Astrocyte (in vitro differentiated cells and primary cell): ENCODE measurements around the gene MYBPHL. TPM values are rescaled to one million over a fixed set of nuclear protein-coding genes. Genes with fewer than 3 reads are reported as not detected.
A peak's percentile ranks its signal among the peaks of the same experiment; 100 is the strongest.

Experiments
- DNase-seq: peaks from one replicate; pipeline ENCODE4 v3.0.0-alpha.2; 2010; ENCODE audit warnings: low read depth
- FAIRE-seq: peaks from 2 replicates; lab custom pipeline; 2011; peaks lifted over from hg19 to GRCh38; lab: Jason Lieb, UNC
- H2AFZ ChIP-seq: 2 replicates; pipeline ENCODE4 v1.6.0; 2012; ENCODE audit warnings: low read depth, low read length, inconsistent platforms
- H3K27ac ChIP-seq: 2 replicates; pipeline ENCODE4 v1.5.1; 2011; ENCODE audit warnings: low read depth, low read length, inconsistent platforms
- H3K27me3 ChIP-seq: 2 replicates; pipeline ENCODE4 v1.6.0; 2011; ENCODE audit warnings: low read length, inconsistent platforms; ENCODE audit not compliant: insufficient read depth
- H3K36me3 ChIP-seq: 2 replicates; pipeline ENCODE4 v1.5.1; 2011; ENCODE audit warnings: low read length, inconsistent platforms; ENCODE audit not compliant: insufficient read depth
- H3K4me1 ChIP-seq: 2 replicates; pipeline ENCODE4 v1.5.1; 2011; ENCODE audit warnings: low read length, inconsistent platforms; ENCODE audit not compliant: insufficient read depth
- H3K4me2 ChIP-seq: 2 replicates; pipeline ENCODE4 v1.6.0; 2012; ENCODE audit warnings: low read length, inconsistent platforms
- H3K4me3 ChIP-seq: 2 replicates; pipeline ENCODE4 v1.5.1; 2011; ENCODE audit warnings: low read depth, mild to moderate bottlenecking, low read length, inconsistent platforms; ENCODE audit not compliant: insufficient read depth
- H3K79me2 ChIP-seq: 2 replicates; pipeline ENCODE4 v1.6.0; 2012; ENCODE audit warnings: mild to moderate bottlenecking, low read length, inconsistent platforms; ENCODE audit not compliant: insufficient read depth
- H3K9ac ChIP-seq: 2 replicates; pipeline ENCODE4 v1.6.0; 2012; ENCODE audit warnings: mild to moderate bottlenecking, low read length, inconsistent platforms
- H3K9me3 ChIP-seq: 2 replicates; pipeline ENCODE4 v1.5.1; 2012; ENCODE audit warnings: low read depth, mild to moderate bottlenecking, low read length, inconsistent platforms; ENCODE audit not compliant: insufficient read depth
- H4K20me1 ChIP-seq: 2 replicates; pipeline ENCODE4 v1.6.0; 2012; ENCODE audit warnings: low read length, inconsistent platforms; ENCODE audit not compliant: insufficient read depth
- H3K27ac Mint-ChIP-seq: one replicate; pipeline ENCODE4 v1.8.0; 2021; ENCODE audit warnings: mild to moderate bottlenecking, mixed read lengths; ENCODE audit not compliant: unreplicated experiment
- H3K27me3 Mint-ChIP-seq: one replicate; pipeline ENCODE4 v1.8.0; 2021; ENCODE audit warnings: low read depth, mixed read lengths; ENCODE audit not compliant: unreplicated experiment
- H3K36me3 Mint-ChIP-seq: one replicate; pipeline ENCODE4 v1.8.0; 2021; ENCODE audit warnings: low read depth, mixed read lengths; ENCODE audit not compliant: unreplicated experiment
- H3K4me1 Mint-ChIP-seq: one replicate; pipeline ENCODE4 v1.8.0; 2021; ENCODE audit warnings: low read depth, mixed read lengths; ENCODE audit not compliant: unreplicated experiment
- H3K4me3 Mint-ChIP-seq: one replicate; pipeline ENCODE4 v1.8.0; 2021; ENCODE audit warnings: mild to moderate bottlenecking, moderate library complexity, mixed read lengths; ENCODE audit not compliant: unreplicated experiment
- H3K9me3 Mint-ChIP-seq: one replicate; pipeline ENCODE4 v1.8.0; 2021; ENCODE audit warnings: mild to moderate bottlenecking, mixed read lengths; ENCODE audit not compliant: unreplicated experiment
- EZH2 ChIP-seq: IDR thresholded peaks from 2 replicates; pipeline ENCODE4 v1.6.1; 2012; ENCODE audit warnings: mild to moderate bottlenecking, low read length, inconsistent platforms; ENCODE audit not compliant: insufficient read depth
- total RNA-seq: library from RNA; stranded (reverse); gene quantifications from 2 replicates; pipeline ENCODE4 v1.2.1, GENCODE V29; 2021
- TF ChIP-seq, protein P1 (sequence below): IDR thresholded peaks from 2 replicates; pipeline ENCODE4 v1.5.1; 2011; ENCODE audit warnings: low read depth, mild to moderate bottlenecking, inconsistent platforms, low read length, moderate library complexity; ENCODE audit not compliant: insufficient read depth

The MYBPHL gene
- total RNA-seq, 1 donor from 2014 or later = not detected

DNA sequence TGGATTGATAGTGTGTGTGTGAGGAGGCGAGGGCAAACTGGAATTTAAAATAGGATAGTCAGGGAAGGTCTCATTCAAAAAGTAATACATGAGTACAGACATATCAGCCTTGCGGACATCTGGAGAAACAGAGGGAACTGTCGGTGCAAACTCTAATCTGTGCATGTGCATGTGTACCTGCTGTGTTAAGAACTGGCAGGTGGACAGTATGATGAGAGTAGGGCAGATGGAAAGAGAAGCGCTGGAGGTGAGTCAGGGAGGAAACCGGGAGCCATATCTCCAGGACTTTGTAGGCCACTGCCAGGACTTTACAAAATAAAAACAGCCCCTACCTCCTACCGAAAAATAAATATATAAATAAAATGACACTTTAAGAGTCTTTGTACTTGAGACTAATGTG, 31.3 kb upstream of the MYBPHL start:
- peaks cover 28% of the 10 kb centered on the region for H3K36me3 Mint-ChIP-seq
- FAIRE-seq = no peak

DNA sequence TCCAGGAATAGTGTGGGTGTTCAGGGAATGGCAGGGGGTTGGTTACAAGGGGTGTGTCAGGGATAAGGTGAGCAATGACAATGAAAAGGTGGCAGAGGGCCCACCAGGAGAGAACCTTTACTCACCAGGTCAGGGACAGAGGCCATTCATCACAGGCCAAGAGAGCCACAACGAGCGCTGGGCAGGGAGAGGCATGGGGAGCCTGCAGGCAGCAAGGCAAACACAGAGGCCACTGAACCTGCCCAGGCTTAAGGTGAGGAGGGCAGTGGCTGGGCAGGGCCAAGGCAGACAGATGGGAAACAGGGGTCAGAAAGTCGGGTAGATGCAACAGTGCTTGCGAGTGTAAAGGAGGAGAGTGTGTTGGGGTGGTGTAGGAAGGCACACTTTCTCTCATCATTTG, 28.3 kb upstream of the MYBPHL start:
- peaks cover 49% of the 10 kb centered on the region for H3K36me3 Mint-ChIP-seq
- FAIRE-seq (no peak), DNase-seq (no peak)
- H3K4me3 Mint-ChIP-seq = no peak overlapping the region
- Histone ChIP-seq H2AFZ (no peak overlapping the region), H3K4me2 (no peak overlapping the region), H3K36me3 (peaks cover 23% of the 10 kb centered on the region), H3K9ac (no peak overlapping the region), H3K9me3 (peaks cover 5% of the 10 kb centered on the region), H3K27me3 (no peaks in the 10 kb centered on the region), H3K27ac (no peak overlapping the region), H3K79me2 (no peaks in the 10 kb centered on the region), H4K20me1 (no peaks in the 10 kb centered on the region), H3K4me3 (no peak overlapping the region), H3K4me1 (no peaks in the 10 kb centered on the region)
- H3K4me1 Mint-ChIP-seq = no peaks in the 10 kb centered on the region
- no peak overlapping the region for H3K27ac Mint-ChIP-seq
- no peaks in the 10 kb centered on the region for H3K27me3 Mint-ChIP-seq
- H3K9me3 Mint-ChIP-seq = peaks cover 7% of the 10 kb centered on the region
- TF ChIP-seq EZH2 = no peak
- TF ChIP-seq, protein P1, sequence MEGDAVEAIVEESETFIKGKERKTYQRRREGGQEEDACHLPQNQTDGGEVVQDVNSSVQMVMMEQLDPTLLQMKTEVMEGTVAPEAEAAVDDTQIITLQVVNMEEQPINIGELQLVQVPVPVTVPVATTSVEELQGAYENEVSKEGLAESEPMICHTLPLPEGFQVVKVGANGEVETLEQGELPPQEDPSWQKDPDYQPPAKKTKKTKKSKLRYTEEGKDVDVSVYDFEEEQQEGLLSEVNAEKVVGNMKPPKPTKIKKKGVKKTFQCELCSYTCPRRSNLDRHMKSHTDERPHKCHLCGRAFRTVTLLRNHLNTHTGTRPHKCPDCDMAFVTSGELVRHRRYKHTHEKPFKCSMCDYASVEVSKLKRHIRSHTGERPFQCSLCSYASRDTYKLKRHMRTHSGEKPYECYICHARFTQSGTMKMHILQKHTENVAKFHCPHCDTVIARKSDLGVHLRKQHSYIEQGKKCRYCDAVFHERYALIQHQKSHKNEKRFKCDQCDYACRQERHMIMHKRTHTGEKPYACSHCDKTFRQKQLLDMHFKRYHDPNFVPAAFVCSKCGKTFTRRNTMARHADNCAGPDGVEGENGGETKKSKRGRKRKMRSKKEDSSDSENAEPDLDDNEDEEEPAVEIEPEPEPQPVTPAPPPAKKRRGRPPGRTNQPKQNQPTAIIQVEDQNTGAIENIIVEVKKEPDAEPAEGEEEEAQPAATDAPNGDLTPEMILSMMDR = no peak

More for the DNA sequence above, 31.3 kb upstream of the MYBPHL start:
- no peak overlapping the region for H3K27ac Mint-ChIP-seq
- TF ChIP-seq EZH2 = no peak
- TF ChIP-seq, protein P1 = no peak
- no peaks in the 10 kb centered on the region for H3K27me3 ChIP-seq
- no peak overlapping the region for H3K4me3 ChIP-seq
- H4K20me1 ChIP-seq = no peaks in the 10 kb centered on the region
- peaks cover 32% of the 10 kb centered on the region for H3K36me3 ChIP-seq
- H3K4me1 Mint-ChIP-seq = no peaks in the 10 kb centered on the region
- no peaks in the 10 kb centered on the region for H3K4me1 ChIP-seq
- no peaks in the 10 kb centered on the region for H3K79me2 ChIP-seq
- H3K9me3 ChIP-seq = no peaks in the 10 kb centered on the region
- H3K9ac ChIP-seq = no peak overlapping the region
- no peaks in the 10 kb centered on the region for H3K27me3 Mint-ChIP-seq
- no peak overlapping the region for H3K4me3 Mint-ChIP-seq
- no peak for DNase-seq
- H3K27ac ChIP-seq = no peak overlapping the region
- no peaks in the 10 kb centered on the region for H3K9me3 Mint-ChIP-seq
- H2AFZ ChIP-seq = no peak overlapping the region
- H3K4me2 ChIP-seq = no peak overlapping the region

DNA sequence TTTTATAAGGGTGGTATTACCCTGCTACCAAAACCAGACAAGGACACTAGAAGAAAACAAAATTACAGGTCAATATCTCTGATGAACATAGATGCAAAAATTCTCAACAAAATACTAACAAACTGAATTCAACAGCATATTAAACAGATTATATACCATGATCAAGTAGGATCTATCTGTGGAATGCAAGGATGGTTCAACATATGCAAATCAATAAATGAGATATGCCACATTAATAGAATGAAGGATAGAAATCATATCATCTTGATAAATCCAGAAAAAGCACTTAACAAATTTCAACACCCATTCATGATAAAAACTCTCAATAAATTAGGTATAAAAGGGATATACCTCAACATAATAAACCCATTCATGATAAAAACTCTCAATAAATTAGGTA, 24.3 kb upstream of the MYBPHL start:
- H3K4me2 ChIP-seq = no peak overlapping the region
- no peaks in the 10 kb centered on the region for H4K20me1 ChIP-seq
- H3K9ac ChIP-seq = no peak overlapping the region
- FAIRE-seq = peak; percentile 56
- no peak for TF ChIP-seq EZH2
- TF ChIP-seq, protein P1 = no peak
- Mint-ChIP-seq H3K4me1 (no peaks in the 10 kb centered on the region), H3K27me3 (no peaks in the 10 kb centered on the region), H3K27ac (no peak overlapping the region), H3K9me3 (peaks cover 7% of the 10 kb centered on the region), H3K36me3 (peaks cover 55% of the 10 kb centered on the region), H3K4me3 (no peak overlapping the region)
- no peak for DNase-seq
- no peaks in the 10 kb centered on the region for H3K27me3 ChIP-seq
- no peak overlapping the region for H3K27ac ChIP-seq
- H2AFZ ChIP-seq = no peak overlapping the region
- H3K4me3 ChIP-seq = no peak overlapping the region
- H3K79me2 ChIP-seq = no peaks in the 10 kb centered on the region
- H3K4me1 ChIP-seq = no peaks in the 10 kb centered on the region
- peaks cover 5% of the 10 kb centered on the region for H3K9me3 ChIP-seq
- peaks cover 14% of the 10 kb centered on the region for H3K36me3 ChIP-seq
